BJ (cell line): ENCODE data around the gene CLK1. TPM values are rescaled to one million over a fixed set of nuclear protein-coding genes. Genes with fewer than 3 reads are reported as not detected.

Source experiments
- CTCF ChIA-PET: fragments of 350-600 bp; formaldehyde crosslinking; extraction: SDS; loops from one replicate; lab custom pipeline; 2021; ENCODE audit warnings: antibody characterized with exemption, inconsistent platforms; lab: Yijun Ruan, JAX
- POLR2A ChIA-PET: fragments of 300-600 bp; sonication (Branson Sonifier 250); formaldehyde crosslinking; extraction: SDS; loops from one replicate; lab custom pipeline; 2021; ENCODE audit warnings: antibody characterized with exemption; lab: Charles Lee
- DNase-seq: peaks from one replicate; pipeline ENCODE4 v3.0.0-alpha.2; 2011; ENCODE audit warnings: low read depth
- H3K27me3 ChIP-seq: 2 replicates; pipeline ENCODE4 v1.6.0; 2011; ENCODE audit warnings: low read length; ENCODE audit not compliant: control insufficient read depth, insufficient read depth
- H3K36me3 ChIP-seq: 2 replicates; pipeline ENCODE4 v1.5.1; 2011; ENCODE audit warnings: low read length; ENCODE audit not compliant: control insufficient read depth, insufficient read depth
- H3K4me3 ChIP-seq: 2 replicates; pipeline ENCODE4 v1.5.1; 2011; ENCODE audit warnings: low read depth, mild to moderate bottlenecking, control low read depth, low read length
- CTCF ChIP-seq: IDR thresholded peaks from 2 replicates; pipeline ENCODE4 v1.5.1; 2011; ENCODE audit warnings: low read depth, mild to moderate bottlenecking, control low read depth, inconsistent platforms, low read length, moderate library complexity; ENCODE audit not compliant: insufficient read depth
- polyA plus RNA-seq: library from polyadenylated mRNA; depleted of rRNA; stranded (reverse); fragments of >200 nt; gene quantifications from 2 replicates; pipeline ENCODE4 v1.2.3, GENCODE V29; 2011

CLK1 gene
- polyA plus RNA-seq, 1 experiment = 35.9 TPM

- Histone ChIP-seq H3K4me3 (no peak overlapping the region), H3K36me3 (peaks cover 6% of the 10 kb centered on the region), H3K27me3 (no peaks in the 10 kb centered on the region)
- ChIA-PET POLR2A (interaction anchor here (0.7 kb wide), 1 partner anchor 201 kb away, joined by 3 read pairs; no protein-coding TSS in a partner anchor), CTCF (interaction anchor here (0.6 kb wide), 1 partner anchor 224 kb away, joined by 4 read pairs; no protein-coding TSS in a partner anchor)
- DNase-seq = no peak
- TF ChIP-seq CTCF = no peak
Observed at GRCh38 chr2:200877443-200877842, 13.0 kb upstream of the CLK1 start.

- Histone ChIP-seq H3K4me3 (no peak overlapping the region), H3K27me3 (no peaks in the 10 kb centered on the region), H3K36me3 (peaks cover 3% of the 10 kb centered on the region; the same call in 1 of the 2 replicates)
- no peak for DNase-seq
- CTCF ChIA-PET = no interaction called here
- POLR2A ChIA-PET = no interaction called here
- TF ChIP-seq CTCF = no peak
Observed at GRCh38 chr2:200873560-200873959, 9.1 kb upstream of the CLK1 start.

- ChIA-PET POLR2A (no interaction called here), CTCF (interaction anchor here (0.6 kb wide), 1 partner anchor 96 kb away, joined by 4 read pairs; no protein-coding TSS in a partner anchor)
- TF ChIP-seq CTCF = no peak
- Histone ChIP-seq H3K27me3 (no peaks in the 10 kb centered on the region), H3K36me3 (peaks cover 3% of the 10 kb centered on the region; the same call in 1 of the 2 replicates), H3K4me3 (no peak overlapping the region)
- no peak for DNase-seq
Observed at GRCh38 chr2:200871151-200871550, 6.7 kb upstream of the CLK1 start.

GRCh38 chr2:200869014-200869413 lies 4.6 kb upstream of the CLK1 start:
- Histone ChIP-seq H3K27me3 (no peaks in the 10 kb centered on the region), H3K36me3 (no peaks in the 10 kb centered on the region; the same call in 1 of the 2 replicates), H3K4me3 (no peak overlapping the region)
- no peak for DNase-seq
- POLR2A ChIA-PET = no interaction called here
- TF ChIP-seq CTCF = no peak
- CTCF ChIA-PET = interaction anchor here (0.8 to 1.2 kb wide), 3 partner anchors 14 to 50 kb away, joined by 3 read pairs; partner anchors contain the start of gene NIF3L1

- CTCF ChIA-PET = interaction anchor here (0.7 to 1.2 kb wide), 3 partner anchors 18 to 42 kb away, joined by 3 to 4 read pairs (median 3); no protein-coding TSS in a partner anchor
- Histone ChIP-seq H3K4me3 (peak overlapping the region; percentile 86), H3K27me3 (no peaks in the 10 kb centered on the region), H3K36me3 (peaks cover 5% of the 10 kb centered on the region; the same call in 1 of the 2 replicates)
- no peak for DNase-seq
- no peak for TF ChIP-seq CTCF
- POLR2A ChIA-PET = no interaction called here
Observed at GRCh38 chr2:200863782-200864175, 679 bp downstream of the CLK1 start.
